Measurements from ENCODE around the gene COL4A1.

COL4A1 gene

GRCh38 chr13:110262508-110263291 lies 44.3 kb downstream of the COL4A1 start:
- H3K79me2 ChIP-seq (ENCODE audit: insufficient read depth, low read length): no peaks in the 10 kb centered on the region

GRCh38 chr13:110262082-110262436 lies 44.9 kb downstream of the COL4A1 start:
- Histone ChIP-seq H4K20me1 (ENCODE audit: insufficient read depth, low read length) (no peaks in the 10 kb centered on the region), H3K27me3 (ENCODE audit: insufficient read depth, low read length) (no peaks in the 10 kb centered on the region), H3K4me3 (ENCODE audit: low read depth, low read length, poor library complexity, severe bottlenecking) (no peak overlapping the region), H3K27ac (ENCODE audit: low read depth, low read length, poor library complexity, severe bottlenecking) (no peak overlapping the region), H3F3A (ENCODE audit: insufficient read depth, low read length) (no peaks in the 10 kb centered on the region), H2AFZ (ENCODE audit: low read length) (no peak overlapping the region), H3K36me3 (ENCODE audit: insufficient read depth, low read length) (no peaks in the 10 kb centered on the region), H3K9ac (ENCODE audit: low read length) (no peak overlapping the region), H3K4me2 (ENCODE audit: low read length) (no peak overlapping the region), H3K9me2 (ENCODE audit: low read depth, low read length) (no peaks in the 10 kb centered on the region), H3K9me3 (ENCODE audit: low read length) (no peaks in the 10 kb centered on the region), H3K4me1 (ENCODE audit: insufficient read depth, low read length, severe bottlenecking) (no peaks in the 10 kb centered on the region), H3K79me2 (ENCODE audit: insufficient read depth, low read length) (no peaks in the 10 kb centered on the region)
- no peak for TF ChIP-seq EZH2 (IDR thresholded peaks at IDR 0.05; ENCODE audit: borderline replicate concordance, low read length)
- no peak for TF ChIP-seq CTCF (IDR thresholded peaks at IDR 0.05; ENCODE audit: low read length)

More at GRCh38 chr13:110262508-110263291, 44.3 kb downstream of the COL4A1 start:
- Histone ChIP-seq H3K9me3 (ENCODE audit: low read length) (no peaks in the 10 kb centered on the region), H4K20me1 (ENCODE audit: insufficient read depth, low read length) (no peaks in the 10 kb centered on the region), H3K4me1 (ENCODE audit: insufficient read depth, low read length, severe bottlenecking) (no peaks in the 10 kb centered on the region), H3F3A (ENCODE audit: insufficient read depth, low read length) (no peaks in the 10 kb centered on the region), H3K36me3 (ENCODE audit: insufficient read depth, low read length) (no peaks in the 10 kb centered on the region), H3K9me2 (ENCODE audit: low read depth, low read length) (no peaks in the 10 kb centered on the region), H3K9ac (ENCODE audit: low read length) (no peak overlapping the region), H3K27ac (ENCODE audit: low read depth, low read length, poor library complexity, severe bottlenecking) (no peak overlapping the region), H3K4me2 (ENCODE audit: low read length) (no peak overlapping the region), H3K4me3 (ENCODE audit: low read depth, low read length, poor library complexity, severe bottlenecking) (no peak overlapping the region), H2AFZ (ENCODE audit: low read length) (no peak overlapping the region), H3K27me3 (ENCODE audit: insufficient read depth, low read length) (no peaks in the 10 kb centered on the region)
- TF ChIP-seq CTCF (IDR thresholded peaks at IDR 0.05; ENCODE audit: low read length) (no peak), EZH2 (IDR thresholded peaks at IDR 0.05; ENCODE audit: borderline replicate concordance, low read length) (no peak)

GRCh38 chr13:110261166-110262081 lies 45.5 kb downstream of the COL4A1 start:
- H3K27ac ChIP-seq (ENCODE audit: low read depth, low read length, poor library complexity, severe bottlenecking): no peak overlapping the region
- no peaks in the 10 kb centered on the region for H3F3A ChIP-seq (ENCODE audit: insufficient read depth, low read length)
- no peaks in the 10 kb centered on the region for H3K9me2 ChIP-seq (ENCODE audit: low read depth, low read length)
- no peaks in the 10 kb centered on the region for H3K79me2 ChIP-seq (ENCODE audit: insufficient read depth, low read length)
- H3K36me3 ChIP-seq (ENCODE audit: insufficient read depth, low read length): no peaks in the 10 kb centered on the region
- H4K20me1 ChIP-seq (ENCODE audit: insufficient read depth, low read length): no peaks in the 10 kb centered on the region
- H2AFZ ChIP-seq (ENCODE audit: low read length): no peak overlapping the region
- no peak overlapping the region for H3K4me2 ChIP-seq (ENCODE audit: low read length)
- no peak overlapping the region for H3K4me3 ChIP-seq (ENCODE audit: low read depth, low read length, poor library complexity, severe bottlenecking)
- H3K9me3 ChIP-seq (ENCODE audit: low read length): no peaks in the 10 kb centered on the region
- no peak for TF ChIP-seq EZH2 (IDR thresholded peaks at IDR 0.05; ENCODE audit: borderline replicate concordance, low read length)
- H3K9ac ChIP-seq (ENCODE audit: low read length): no peak overlapping the region
- H3K4me1 ChIP-seq (ENCODE audit: insufficient read depth, low read length, severe bottlenecking): no peaks in the 10 kb centered on the region
- no peaks in the 10 kb centered on the region for H3K27me3 ChIP-seq (ENCODE audit: insufficient read depth, low read length)

Data from OCI-LY1 (cell line).